Keratinocyte (primary cell): Measurements from ENCODE around the gene UBE2L6. TPM values are rescaled to one million over a fixed set of nuclear protein-coding genes. Genes with fewer than 3 reads are reported as not detected.
A peak's percentile ranks its signal among the peaks of the same experiment; 100 is the strongest.

Experiments
- DNase-seq: peaks from one replicate; pipeline ENCODE4 v3.0.0-alpha.2; 2011; ENCODE audit warnings: low read depth, missing footprints, low spot score
- FAIRE-seq: peaks from 2 replicates; lab custom pipeline; 2011; peaks lifted over from hg19 to GRCh38; lab: Jason Lieb, UNC
- H2AFZ ChIP-seq: 2 replicates; pipeline ENCODE4 v1.6.0; 2012; ENCODE audit warnings: low read length, control low read depth, inconsistent platforms; ENCODE audit not compliant: control insufficient read depth
- H3K27ac ChIP-seq: 2 replicates; pipeline ENCODE4 v1.5.1; 2011; ENCODE audit warnings: low read length; ENCODE audit not compliant: control insufficient read depth, insufficient read depth
- H3K27me3 ChIP-seq: 3 replicates; pipeline ENCODE4 v1.6.0; 2011; ENCODE audit warnings: low read length; ENCODE audit not compliant: control insufficient read depth, insufficient read depth; ENCODE audit errors: extremely low read depth
- H3K36me3 ChIP-seq, 2 experiments: 2 replicates in 1 of 2; 3 replicates in 1 of 2; pipeline ENCODE4 v1.5.1; 2011; ENCODE audit warnings: low read length in 2 of 2, mild to moderate bottlenecking in 1 of 2; ENCODE audit not compliant: control insufficient read depth in 2 of 2, insufficient read depth in 2 of 2; ENCODE audit errors: extremely low read depth in 1 of 2
- H3K4me1 ChIP-seq: 3 replicates; pipeline ENCODE4 v1.5.1; 2011; ENCODE audit warnings: low read length; ENCODE audit not compliant: control insufficient read depth, insufficient read depth; ENCODE audit errors: extremely low read depth
- H3K4me2 ChIP-seq: 3 replicates; pipeline ENCODE4 v1.6.0; 2011; ENCODE audit warnings: low read depth, low read length; ENCODE audit not compliant: control insufficient read depth, insufficient read depth; ENCODE audit errors: extremely low read depth
- H3K4me3 ChIP-seq, 3 experiments: fragments of 200-600 bp in 1 of 3; sonication (generic) in 1 of 3; 2 replicates in 2 of 3; 3 replicates in 1 of 3; pipeline ENCODE4 v1.5.1; 2011 to 2016; ENCODE audit warnings: low read length in 3 of 3, mild to moderate bottlenecking in 3 of 3, control low read depth in 2 of 3, inconsistent platforms in 1 of 3, low read depth in 1 of 3, mixed read lengths in 1 of 3, mixed run types in 1 of 3, moderate library complexity in 1 of 3; ENCODE audit not compliant: control insufficient read depth in 2 of 3, insufficient read depth in 2 of 3; ENCODE audit errors: extremely low read depth in 1 of 3
- H3K79me2 ChIP-seq: 2 replicates; pipeline ENCODE4 v1.6.0; 2012; ENCODE audit warnings: low read length; ENCODE audit not compliant: control insufficient read depth, insufficient read depth
- H3K9ac ChIP-seq: 3 replicates; pipeline ENCODE4 v1.6.0; 2011; ENCODE audit warnings: low read length; ENCODE audit not compliant: control insufficient read depth, insufficient read depth; ENCODE audit errors: extremely low read depth
- H3K9me1 ChIP-seq: 3 replicates; pipeline ENCODE4 v1.6.0; 2011; ENCODE audit warnings: low read length; ENCODE audit not compliant: control insufficient read depth, insufficient read depth; ENCODE audit errors: extremely low read depth
- H3K9me3 ChIP-seq: 2 replicates; pipeline ENCODE4 v1.5.1; 2012; ENCODE audit warnings: low read depth, low read length; ENCODE audit not compliant: control insufficient read depth
- H4K20me1 ChIP-seq: 3 replicates; pipeline ENCODE4 v1.6.0; 2011; ENCODE audit warnings: low read length; ENCODE audit not compliant: control insufficient read depth, insufficient read depth; ENCODE audit errors: extremely low read depth
- EZH2 ChIP-seq: IDR thresholded peaks from one replicate; pipeline ENCODE4 v1.6.1; 2012; ENCODE audit warnings: inconsistent platforms, mild to moderate bottlenecking, low read length, moderate library complexity
- dilution Hi-C: fragments of 300-500 bp; cut with MboI; formaldehyde crosslinking; loops from one replicate; pipeline ENCODE4 v1.7.0; 2020; ENCODE audit warnings: low sequenced_read_pairs; ENCODE audit not compliant: extremely low pct_ligation_motif_present
- polyA minus RNA-seq, 3 experiments: library from RNA; depleted of rRNA, polyadenylated mRNA; stranded (reverse); fragments of >200 nt; gene quantifications; 1 replicate in 1 of 3; 2 replicates in 1 of 3; 3 replicates in 1 of 3; pipeline ENCODE4 v1.2.3, GENCODE V29; 2011
- polyA plus RNA-seq, 5 experiments: library from polyadenylated mRNA; depleted of rRNA in 3 of 5; stranded (reverse) in 3 of 5; stranded (forward) in 1 of 5; unstranded in 1 of 5; fragments of >200 nt; gene quantifications; 1 replicate in 1 of 5; 2 replicates in 3 of 5; 3 replicates in 1 of 5; pipeline versions ENCODE4 v1.2.1 to v1.2.3, GENCODE V29; 2011 to 2012; ENCODE audit warnings: missing spikeins in 2 of 5, low read depth in 1 of 5, low replicate concordance in 1 of 5
- TF ChIP-seq, protein P1 (sequence below), 3 experiments: IDR thresholded peaks in 1 of 3; conservative IDR thresholded peaks in 1 of 3; optimal IDR thresholded peaks in 1 of 3; 2 replicates in 2 of 3; 3 replicates in 1 of 3; pipeline versions ENCODE3 to v1.5.1; 2011; ENCODE audit warnings: low read length in 3 of 3, mild to moderate bottlenecking in 3 of 3, moderate library complexity in 2 of 3, control low read depth in 1 of 3, inconsistent platforms in 1 of 3; ENCODE audit not compliant: insufficient read depth in 2 of 3; ENCODE audit errors: extremely low read depth in 1 of 3

UBE2L6 gene
- polyA plus RNA-seq (56.6 to 91.9 TPM (median 83.0 TPM) in 3 replicates), polyA minus RNA-seq (91.7 to 187 TPM (median 100 TPM) in 3 replicates)
- polyA plus RNA-seq (2011; ENCODE audit: low read depth) = 7.3 TPM
- 80.2 and 98.6 TPM in 2 replicates for polyA plus RNA-seq (2011; cell fraction: cytosol; rRNA removed)
- 28.2 and 34.6 TPM in 2 replicates for polyA plus RNA-seq (2011; cell fraction: nucleus; rRNA removed)
- 27.9 and 83.8 TPM in 2 replicates for polyA plus RNA-seq (2012; ENCODE audit: low replicate concordance)
- 63.5 TPM for polyA minus RNA-seq (2011; cell fraction: cytosol; rRNA and poly(A)+ RNA removed)
- polyA minus RNA-seq (2011; cell fraction: nucleus; rRNA and poly(A)+ RNA removed) = 9.4 and 12.3 TPM in 2 replicates

DNA sequence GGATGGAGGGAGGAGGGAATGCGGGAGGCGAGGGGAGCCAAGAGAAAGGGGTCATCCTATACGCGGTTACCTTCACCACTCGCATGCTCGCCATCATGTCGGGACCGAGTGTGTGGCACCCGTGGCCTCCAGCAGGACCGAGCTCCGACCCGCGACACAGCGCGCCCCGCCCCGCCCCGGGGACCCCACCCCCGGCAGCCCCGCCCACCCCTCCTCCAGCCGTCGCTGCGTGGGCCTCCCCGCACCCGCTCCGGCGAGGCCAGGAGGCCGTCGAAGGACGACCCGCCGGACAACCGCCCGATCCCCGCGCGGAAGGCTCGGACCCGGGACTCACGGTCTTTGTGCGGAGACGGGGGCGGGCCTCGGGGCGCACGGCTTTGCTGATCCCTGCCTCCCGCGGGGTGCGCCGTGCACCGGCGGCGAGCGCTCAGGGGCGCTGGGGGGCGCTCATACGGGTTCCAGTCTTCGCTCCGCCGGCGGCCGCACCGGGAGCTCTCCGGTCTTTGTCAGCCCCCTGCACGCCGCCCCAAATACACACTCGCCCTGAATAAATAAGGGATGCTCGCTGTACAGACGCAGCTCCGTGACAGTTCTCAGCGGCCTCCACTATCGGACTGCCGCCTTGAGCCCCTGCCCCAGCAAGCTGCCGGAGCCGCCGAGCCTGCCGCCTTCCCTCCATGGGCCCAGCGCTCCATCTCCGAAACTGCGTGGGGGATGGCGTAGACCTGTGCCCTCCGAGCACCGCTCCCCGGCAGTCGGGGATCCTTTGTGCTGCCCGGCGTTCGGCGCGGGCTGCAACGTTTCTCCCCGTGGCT is at the start of gene UBE2L6:
UBE2L6 (minus strand) TSS at position 158 of the 815 bp plus-strand sequence; CDS start at position 97, 61 bp downstream.
- FAIRE-seq = no peak

DNA sequence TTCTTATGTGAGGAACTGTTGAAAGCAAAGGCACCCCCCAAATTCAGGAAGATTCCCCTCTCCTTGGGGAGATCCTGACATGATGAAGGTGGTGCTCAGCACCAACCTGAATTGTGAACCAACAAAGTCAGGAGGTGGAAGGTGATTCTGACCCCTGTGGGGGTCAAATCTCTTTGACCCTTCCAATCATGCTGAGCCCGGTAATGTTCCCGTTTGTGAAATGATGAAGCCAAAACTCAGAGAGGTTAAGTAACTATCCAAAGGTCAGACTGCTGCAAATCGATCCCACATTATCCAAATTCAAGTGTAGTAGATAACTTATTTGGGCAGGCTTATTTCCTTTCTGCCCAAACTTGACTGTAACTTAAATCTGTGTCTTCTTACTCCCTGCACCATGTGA is 49.1 kb upstream of the UBE2L6 start:
- H3K79me2 ChIP-seq = no peaks in the 10 kb centered on the region
- H4K20me1 ChIP-seq = no peaks in the 10 kb centered on the region
- peaks cover 8% of the 10 kb centered on the region for H3K27me3 ChIP-seq
- no peaks in the 10 kb centered on the region for H3K9me1 ChIP-seq
- H3K9me3 ChIP-seq = no peaks in the 10 kb centered on the region
- H3K36me3 ChIP-seq = no peaks in the 10 kb centered on the region
- no peak overlapping the region for H3K9ac ChIP-seq
- H3K27ac ChIP-seq = no peak overlapping the region
- no peak overlapping the region for H3K4me3 ChIP-seq
- no peak overlapping the region for H3K4me2 ChIP-seq
- H3K4me1 ChIP-seq = no peaks in the 10 kb centered on the region
- TF ChIP-seq, protein P1, sequence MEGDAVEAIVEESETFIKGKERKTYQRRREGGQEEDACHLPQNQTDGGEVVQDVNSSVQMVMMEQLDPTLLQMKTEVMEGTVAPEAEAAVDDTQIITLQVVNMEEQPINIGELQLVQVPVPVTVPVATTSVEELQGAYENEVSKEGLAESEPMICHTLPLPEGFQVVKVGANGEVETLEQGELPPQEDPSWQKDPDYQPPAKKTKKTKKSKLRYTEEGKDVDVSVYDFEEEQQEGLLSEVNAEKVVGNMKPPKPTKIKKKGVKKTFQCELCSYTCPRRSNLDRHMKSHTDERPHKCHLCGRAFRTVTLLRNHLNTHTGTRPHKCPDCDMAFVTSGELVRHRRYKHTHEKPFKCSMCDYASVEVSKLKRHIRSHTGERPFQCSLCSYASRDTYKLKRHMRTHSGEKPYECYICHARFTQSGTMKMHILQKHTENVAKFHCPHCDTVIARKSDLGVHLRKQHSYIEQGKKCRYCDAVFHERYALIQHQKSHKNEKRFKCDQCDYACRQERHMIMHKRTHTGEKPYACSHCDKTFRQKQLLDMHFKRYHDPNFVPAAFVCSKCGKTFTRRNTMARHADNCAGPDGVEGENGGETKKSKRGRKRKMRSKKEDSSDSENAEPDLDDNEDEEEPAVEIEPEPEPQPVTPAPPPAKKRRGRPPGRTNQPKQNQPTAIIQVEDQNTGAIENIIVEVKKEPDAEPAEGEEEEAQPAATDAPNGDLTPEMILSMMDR (optimal IDR thresholded peaks at IDR 0.05 in 1 of 3, IDR thresholded peaks at IDR 0.05 in 1 of 3, conservative IDR thresholded peaks at IDR 0.05 in 1 of 3; ENCODE audit: extremely low read depth in 1 of 3, insufficient read depth in 2 of 3, low read length in 3 of 3) = no peak
- TF ChIP-seq EZH2 = no peak
- dilution Hi-C loops = no loop called here
- H2AFZ ChIP-seq = no peak overlapping the region
- DNase-seq (no peak), FAIRE-seq (no peak)

More for the DNA sequence above, at the start of gene UBE2L6:
- peak within 1 kb of the TSS; percentile 100 for H3K4me2 ChIP-seq
- no peaks in the 10 kb centered on the region for H4K20me1 ChIP-seq
- H2AFZ ChIP-seq = peak within 1 kb of the TSS; percentile 95
- peak within 1 kb of the TSS; percentile 66 for H3K9ac ChIP-seq
- no peak for DNase-seq
- no peaks in the 10 kb centered on the region for H3K9me1 ChIP-seq
- H3K27me3 ChIP-seq = no peaks in the 10 kb centered on the region
- TF ChIP-seq EZH2 = no peak
- TF ChIP-seq, protein P1 (optimal IDR thresholded peaks at IDR 0.05 in 1 of 3, IDR thresholded peaks at IDR 0.05 in 1 of 3, conservative IDR thresholded peaks at IDR 0.05 in 1 of 3; ENCODE audit: extremely low read depth in 1 of 3, insufficient read depth in 2 of 3, low read length in 3 of 3) = peak in 1 of 3 experiments; percentile 54
- dilution Hi-C loops = no loop called here
- peak within 1 kb of the TSS; percentile 47 for H3K27ac ChIP-seq
- H3K36me3 ChIP-seq = no peaks in the 10 kb centered on the region
- H3K4me3 ChIP-seq = peak within 1 kb of the TSS; percentile 65 to 80 (median 77)
- H3K4me1 ChIP-seq = peaks cover 23% of the 10 kb centered on the region
- H3K79me2 ChIP-seq = peaks cover 12% of the 10 kb centered on the region
- H3K9me3 ChIP-seq = no peaks in the 10 kb centered on the region
